ENCODE measurements around the gene SLC35F4. TPM values are rescaled to one million over a fixed set of nuclear protein-coding genes. Genes with fewer than 3 reads are reported as not detected.

The SLC35F4 gene
- not detected in 2 replicates for total RNA-seq

GRCh38 chr14:57865403-57866198, at the start of gene SLC35F4:
SLC35F4 (minus strand) TSS chr14:57866092.

